GM12872 (cell line): Measurements from ENCODE around the gene CREB3L1.

Source experiments
- CTCF ChIP-seq: IDR thresholded peaks from 3 replicates; pipeline ENCODE4 v1.5.1; 2011; ENCODE audit warnings: low read depth, mild to moderate bottlenecking, low read length, moderate library complexity; ENCODE audit not compliant: insufficient read depth

The CREB3L1 gene

GRCh38 chr11:46315033-46315738 is 37.7 kb downstream of the CREB3L1 start:
- TF ChIP-seq CTCF: peak; percentile 94

GRCh38 chr11:46315783-46316563 is 38.5 kb downstream of the CREB3L1 start:
- no peak for TF ChIP-seq CTCF

GRCh38 chr11:46319074-46319453 is 41.6 kb downstream of the CREB3L1 start:
- no peak for TF ChIP-seq CTCF

- TF ChIP-seq CTCF: no peak
These were observed 44.3 kb downstream of the CREB3L1 start for GRCh38 chr11:46321757-46322156.

- TF ChIP-seq CTCF: peak; percentile 45
These were observed 45.3 kb downstream of the CREB3L1 start for GRCh38 chr11:46322759-46323158.

- no peak for TF ChIP-seq CTCF
These were observed 49.5 kb downstream of the CREB3L1 start for GRCh38 chr11:46326813-46327416.

GRCh38 chr11:46327829-46328228 is 50.4 kb downstream of the CREB3L1 start:
- no peak for TF ChIP-seq CTCF
